HEK293T (cell line): ENCODE measurements around the gene ANXA3.
A peak's percentile ranks its signal among the peaks of the same experiment; 100 is the strongest.

Experiments used
- CTCF ChIA-PET: fragments of 350-600 bp; formaldehyde crosslinking; extraction: SDS; loops from one replicate; lab custom pipeline; 2021; ENCODE audit warnings: antibody characterized with exemption, inconsistent platforms; lab: Yijun Ruan, JAX
- POLR2A ChIA-PET: fragments of 350-600 bp; formaldehyde crosslinking; extraction: SDS; loops from one replicate; lab custom pipeline; 2020; ENCODE audit warnings: antibody characterized with exemption, inconsistent platforms; lab: Yijun Ruan, JAX
- DNase-seq: peaks from one replicate; pipeline ENCODE4 v3.0.0; 2012; ENCODE audit warnings: mixed read lengths; ENCODE audit errors: extremely low spot score
- ARNT ChIP-seq: fragments of 450-650 bp; IDR thresholded peaks from 2 replicates; pipeline ENCODE4 v1.6.1; 2017; ENCODE audit warnings: mild to moderate bottlenecking
- BHLHE40 ChIP-seq: fragments of 450-650 bp; IDR thresholded peaks from 2 replicates; pipeline ENCODE4 v1.6.1; 2016; ENCODE audit warnings: mild to moderate bottlenecking, moderate library complexity, borderline replicate concordance
- CTBP1 ChIP-seq: fragments of 450-650 bp; IDR thresholded peaks from 2 replicates; pipeline ENCODE4 v1.6.1; 2016; ENCODE audit warnings: borderline replicate concordance
- ELF4 ChIP-seq: fragments of 450-650 bp; IDR thresholded peaks from 2 replicates; pipeline ENCODE4 v1.6.1; 2017; ENCODE audit warnings: antibody characterized with exemption
- FOXA1 ChIP-seq: fragments of 450-650 bp; IDR thresholded peaks from 2 replicates; pipeline ENCODE4 v1.6.1; 2016; ENCODE audit warnings: mild to moderate bottlenecking
- FOXK2 ChIP-seq: fragments of 450-650 bp; IDR thresholded peaks from 2 replicates; pipeline ENCODE4 v1.6.1; 2016; ENCODE audit warnings: mild to moderate bottlenecking
- FOXM1 ChIP-seq: fragments of 450-650 bp; IDR thresholded peaks from 2 replicates; pipeline ENCODE4 v1.6.1; 2017; ENCODE audit warnings: mild to moderate bottlenecking, borderline replicate concordance
- HDGF ChIP-seq: fragments of 450-650 bp; IDR thresholded peaks from 2 replicates; pipeline ENCODE4 v1.6.1; 2017; ENCODE audit warnings: antibody characterized with exemption, borderline replicate concordance
- L3MBTL2 ChIP-seq: fragments of 450-650 bp; conservative IDR thresholded peaks from 2 replicates; pipeline ENCODE4 v1.6.1; 2016; ENCODE audit warnings: mild to moderate bottlenecking
- LEF1 ChIP-seq: fragments of 450-650 bp; IDR thresholded peaks from 2 replicates; pipeline ENCODE4 v1.6.1; 2017; ENCODE audit warnings: mild to moderate bottlenecking, borderline replicate concordance
- NFRKB ChIP-seq: fragments of 450-650 bp; IDR thresholded peaks from 2 replicates; pipeline ENCODE4 v1.6.1; 2016; ENCODE audit warnings: mild to moderate bottlenecking, moderate library complexity
- SP1 ChIP-seq: fragments of 450-650 bp; IDR thresholded peaks from 2 replicates; pipeline ENCODE4 v1.6.1; 2017
- SUZ12 ChIP-seq: fragments of 450-650 bp; IDR thresholded peaks from 2 replicates; pipeline ENCODE4 v1.6.1; 2016; ENCODE audit warnings: mild to moderate bottlenecking
- TARDBP ChIP-seq: fragments of 450-650 bp; IDR thresholded peaks from 2 replicates; pipeline ENCODE4 v1.6.1; 2016
- ZNF384 ChIP-seq: fragments of 450-650 bp; IDR thresholded peaks from 2 replicates; pipeline ENCODE4 v1.6.1; 2016
- TF ChIP-seq, protein P1 (sequence below): fragments of 450-650 bp; IDR thresholded peaks from 2 replicates; pipeline ENCODE4 v1.6.1; 2016

The ANXA3 gene

DNA sequence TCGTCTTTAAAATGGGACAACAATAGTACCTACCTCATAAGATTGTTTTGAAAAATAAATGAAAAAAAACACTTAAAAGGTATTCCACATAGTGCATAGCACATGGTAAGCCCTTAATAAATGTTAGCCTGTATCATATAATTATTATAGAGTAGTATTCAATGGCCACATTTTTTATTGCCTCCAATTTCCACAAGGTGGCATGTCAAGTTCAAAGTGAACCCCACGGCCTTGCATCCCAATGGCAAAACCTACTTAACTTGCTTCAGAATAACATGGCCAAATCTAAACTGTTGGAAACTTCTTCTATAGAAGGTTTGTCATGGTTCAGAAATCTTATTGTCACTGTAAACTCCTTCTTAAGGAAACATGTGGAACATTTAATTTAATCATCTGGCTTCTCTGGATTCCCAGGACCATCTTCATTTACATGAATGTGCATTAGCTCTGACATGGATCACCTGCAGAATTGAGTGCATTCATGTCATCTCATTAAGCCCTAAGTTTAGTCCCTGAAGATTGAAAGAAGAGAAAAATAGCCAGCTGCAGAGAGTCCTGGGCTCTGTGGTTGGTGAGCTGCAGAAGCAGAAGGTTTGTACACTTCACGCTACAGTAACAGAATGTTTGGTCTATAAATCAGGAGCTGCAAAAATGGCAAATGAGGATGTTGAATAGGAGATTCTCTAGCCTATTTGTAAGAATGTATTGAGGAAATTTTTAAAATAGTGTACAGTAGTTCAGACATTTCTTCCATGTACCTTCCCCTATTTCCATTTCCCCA lies 61.0 kb downstream of the ANXA3 start:
- CTCF ChIA-PET, result interaction anchor here (0.7 to 1.0 kb wide), 2 partner anchors 258 to 1372 kb away, joined by 3 read pairs; no protein-coding TSS in a partner anchor
- POLR2A ChIA-PET, result no interaction called here
- TF ChIP-seq SUZ12, result no peak
- TF ChIP-seq, protein P1, sequence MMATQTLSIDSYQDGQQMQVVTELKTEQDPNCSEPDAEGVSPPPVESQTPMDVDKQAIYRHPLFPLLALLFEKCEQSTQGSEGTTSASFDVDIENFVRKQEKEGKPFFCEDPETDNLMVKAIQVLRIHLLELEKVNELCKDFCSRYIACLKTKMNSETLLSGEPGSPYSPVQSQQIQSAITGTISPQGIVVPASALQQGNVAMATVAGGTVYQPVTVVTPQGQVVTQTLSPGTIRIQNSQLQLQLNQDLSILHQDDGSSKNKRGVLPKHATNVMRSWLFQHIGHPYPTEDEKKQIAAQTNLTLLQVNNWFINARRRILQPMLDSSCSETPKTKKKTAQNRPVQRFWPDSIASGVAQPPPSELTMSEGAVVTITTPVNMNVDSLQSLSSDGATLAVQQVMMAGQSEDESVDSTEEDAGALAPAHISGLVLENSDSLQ, result no peak
- TF ChIP-seq CTBP1, result no peak
- no peak for TF ChIP-seq SP1
- TF ChIP-seq ZNF384, result no peak
- TF ChIP-seq FOXK2, result no peak
- TF ChIP-seq HDGF, result no peak
- TF ChIP-seq NFRKB, result no peak
- TF ChIP-seq FOXA1, result no peak
- TF ChIP-seq TARDBP, result no peak
- TF ChIP-seq LEF1, result no peak
- TF ChIP-seq ARNT, result no peak
- no peak for TF ChIP-seq BHLHE40
- no peak for TF ChIP-seq ELF4
- TF ChIP-seq FOXM1, result no peak
- peak; percentile 14 for DNase-seq

DNA sequence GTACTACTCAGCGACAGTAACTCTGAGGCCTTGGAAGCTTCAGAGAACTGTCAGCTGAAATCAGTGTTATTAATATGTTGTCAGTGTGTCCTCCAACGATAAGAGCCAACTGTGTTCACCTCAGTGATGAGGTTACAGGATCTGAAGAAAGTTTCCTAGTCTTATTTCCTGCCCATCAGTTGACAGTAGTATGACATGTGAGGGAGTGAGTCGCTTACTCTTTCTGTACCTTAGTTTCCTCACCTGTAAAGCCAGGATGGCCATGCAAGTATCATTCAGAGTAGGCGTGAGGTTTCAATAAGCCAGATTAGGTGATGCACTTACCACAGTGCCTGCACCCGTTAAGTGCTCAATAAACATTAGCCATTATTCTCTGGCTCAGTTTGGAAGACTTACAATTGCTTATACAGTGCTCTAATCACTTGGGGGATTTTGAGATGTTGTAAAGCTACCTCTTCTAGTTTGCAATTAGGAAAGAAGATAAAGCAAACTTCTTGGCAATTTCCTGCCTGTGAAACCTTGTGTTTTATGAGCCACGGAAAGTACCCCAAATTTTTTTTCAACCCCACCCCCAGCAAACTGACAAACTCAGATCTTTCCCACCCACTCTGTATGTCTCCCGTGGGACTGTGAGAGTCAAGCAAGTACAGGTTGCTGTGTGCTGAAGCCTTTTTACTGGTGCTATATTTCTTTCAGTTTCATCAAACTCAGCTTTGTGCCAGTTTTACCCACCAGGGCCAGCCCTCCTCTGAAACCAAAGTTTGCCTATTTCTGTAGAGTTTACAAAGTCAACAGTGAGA lies 62.2 kb downstream of the ANXA3 start:
- ChIA-PET CTCF (interaction anchor here (0.7 kb wide), 1 partner anchor 1373 kb away, joined by 3 read pairs; no protein-coding TSS in a partner anchor), POLR2A (no interaction called here)
- no peak for DNase-seq
- TF ChIP-seq FOXM1 (no peak), NFRKB (no peak), ELF4 (no peak), SP1 (no peak), LEF1 (no peak)

GRCh38 chr4:78616046-78616498 lies 64.5 kb downstream of the ANXA3 start:
- no peak for DNase-seq
- ChIA-PET CTCF (no interaction called here), POLR2A (no interaction called here)
- TF ChIP-seq TARDBP (no peak), NFRKB (no peak), CTBP1 (no peak), FOXA1 (no peak), ELF4 (no peak), FOXK2 (no peak), ZNF384 (no peak)

GRCh38 chr4:78618436-78618835 lies 66.9 kb downstream of the ANXA3 start:
- CTCF ChIA-PET, result no interaction called here
- TF ChIP-seq SUZ12, result no peak
- no peak for TF ChIP-seq SP1
- no peak for TF ChIP-seq L3MBTL2
- TF ChIP-seq FOXA1, result no peak
- TF ChIP-seq ARNT, result no peak
- no peak for TF ChIP-seq LEF1
- TF ChIP-seq, protein P1, result no peak
- TF ChIP-seq FOXK2, result no peak
- DNase-seq, result no peak
- POLR2A ChIA-PET, result no interaction called here

- CTCF ChIA-PET, result interaction anchor here (1.1 kb wide), 1 partner anchor 23 kb away, joined by 3 read pairs; no protein-coding TSS in a partner anchor
- no peak for DNase-seq
- POLR2A ChIA-PET, result no interaction called here
- no peak for TF ChIP-seq CTBP1
- TF ChIP-seq L3MBTL2, result no peak
Measured at GRCh38 chr4:78621395-78621794, 69.8 kb downstream of the ANXA3 start.

GRCh38 chr4:78622253-78622979 lies 70.8 kb downstream of the ANXA3 start:
- no peak for DNase-seq
- no peak for TF ChIP-seq FOXA1
- TF ChIP-seq SP1, result no peak
- TF ChIP-seq FOXM1, result no peak
- no peak for TF ChIP-seq L3MBTL2
- no peak for TF ChIP-seq FOXK2
- TF ChIP-seq ELF4, result no peak
- TF ChIP-seq LEF1, result no peak
- no peak for TF ChIP-seq HDGF
- no peak for TF ChIP-seq BHLHE40
- no peak for TF ChIP-seq SUZ12
- TF ChIP-seq CTBP1, result no peak
- TF ChIP-seq, protein P1, result no peak
- TF ChIP-seq NFRKB, result no peak
- TF ChIP-seq ARNT, result no peak
- no peak for TF ChIP-seq ZNF384
- TF ChIP-seq TARDBP, result no peak
- ChIA-PET POLR2A (interaction anchor here (1.1 kb wide), 1 partner anchor 562 kb away, joined by 3 read pairs; no protein-coding TSS in a partner anchor), CTCF (no interaction called here)
